ENCODE results near the gene P2RY6. TPM values are rescaled to one million over a fixed set of nuclear protein-coding genes. Genes with fewer than 3 reads are reported as not detected.

P2RY6 gene
- total and polyA plus RNA-seq, 2 experiments from 2014 or later = 2.6 to 8.9 TPM

DNA sequence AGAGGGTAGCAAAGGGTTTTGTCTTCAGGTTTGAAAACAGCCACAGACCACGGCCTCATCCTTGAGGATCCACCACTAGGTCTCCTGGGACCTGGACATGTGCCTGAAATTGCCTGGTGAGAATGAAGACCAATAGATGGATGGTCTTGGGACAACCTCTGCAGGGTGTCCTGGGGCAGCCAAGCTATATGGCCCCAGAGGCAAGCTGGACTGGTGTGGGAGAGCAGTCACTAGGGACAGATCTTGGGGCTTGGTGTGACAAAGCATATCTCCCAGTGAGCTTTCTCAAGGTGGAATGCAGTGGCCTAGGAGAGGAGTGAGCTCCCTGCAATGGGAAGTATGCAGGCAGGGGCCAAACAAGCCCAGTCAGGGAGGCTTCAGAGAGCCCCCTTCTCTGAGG lies 13.6 kb downstream of the P2RY6 start:
- H3K79me2 ChIP-seq = no peaks in the 10 kb centered on the region
- no peak for DNase-seq (ENCODE audit: low spot score)
- H3K4me2 ChIP-seq = no peak overlapping the region
- no peaks in the 10 kb centered on the region for H3K36me3 ChIP-seq (replicated peaks; ENCODE audit: insufficient read depth, low read depth)
- no peaks in the 10 kb centered on the region for H3K27me3 ChIP-seq
- TF ChIP-seq, protein P1, sequence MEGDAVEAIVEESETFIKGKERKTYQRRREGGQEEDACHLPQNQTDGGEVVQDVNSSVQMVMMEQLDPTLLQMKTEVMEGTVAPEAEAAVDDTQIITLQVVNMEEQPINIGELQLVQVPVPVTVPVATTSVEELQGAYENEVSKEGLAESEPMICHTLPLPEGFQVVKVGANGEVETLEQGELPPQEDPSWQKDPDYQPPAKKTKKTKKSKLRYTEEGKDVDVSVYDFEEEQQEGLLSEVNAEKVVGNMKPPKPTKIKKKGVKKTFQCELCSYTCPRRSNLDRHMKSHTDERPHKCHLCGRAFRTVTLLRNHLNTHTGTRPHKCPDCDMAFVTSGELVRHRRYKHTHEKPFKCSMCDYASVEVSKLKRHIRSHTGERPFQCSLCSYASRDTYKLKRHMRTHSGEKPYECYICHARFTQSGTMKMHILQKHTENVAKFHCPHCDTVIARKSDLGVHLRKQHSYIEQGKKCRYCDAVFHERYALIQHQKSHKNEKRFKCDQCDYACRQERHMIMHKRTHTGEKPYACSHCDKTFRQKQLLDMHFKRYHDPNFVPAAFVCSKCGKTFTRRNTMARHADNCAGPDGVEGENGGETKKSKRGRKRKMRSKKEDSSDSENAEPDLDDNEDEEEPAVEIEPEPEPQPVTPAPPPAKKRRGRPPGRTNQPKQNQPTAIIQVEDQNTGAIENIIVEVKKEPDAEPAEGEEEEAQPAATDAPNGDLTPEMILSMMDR (IDR thresholded peaks at IDR 0.05; ENCODE audit: poor library complexity) = no peak
- TF ChIP-seq EZH2 (IDR thresholded peaks at IDR 0.05; ENCODE audit: borderline replicate concordance) (no peak), EZH2phosphoT487 (IDR thresholded peaks at IDR 0.05; ENCODE audit: low read depth, severe bottlenecking, unreplicated experiment) (no peak)
- 100% methylated on average over 1 of the region's 1 CpG for WGBS (ENCODE audit: low lambda C conversion rate, missing lambda C conversion rate)
- H4K20me1 ChIP-seq (ENCODE audit: insufficient read depth, poor library complexity, severe bottlenecking) = no peaks in the 10 kb centered on the region
- no peaks in the 10 kb centered on the region for H3K9me2 ChIP-seq (replicated peaks; ENCODE audit: insufficient read depth)
- no peak overlapping the region for H3K27ac ChIP-seq
- H2AFZ ChIP-seq = no peak overlapping the region
- no peak overlapping the region for H3K4me3 ChIP-seq
- H3K4me1 ChIP-seq (ENCODE audit: insufficient read depth) = peaks cover 13% of the 10 kb centered on the region
- H3K9me3 ChIP-seq (ENCODE audit: low read depth) = no peaks in the 10 kb centered on the region

DNA sequence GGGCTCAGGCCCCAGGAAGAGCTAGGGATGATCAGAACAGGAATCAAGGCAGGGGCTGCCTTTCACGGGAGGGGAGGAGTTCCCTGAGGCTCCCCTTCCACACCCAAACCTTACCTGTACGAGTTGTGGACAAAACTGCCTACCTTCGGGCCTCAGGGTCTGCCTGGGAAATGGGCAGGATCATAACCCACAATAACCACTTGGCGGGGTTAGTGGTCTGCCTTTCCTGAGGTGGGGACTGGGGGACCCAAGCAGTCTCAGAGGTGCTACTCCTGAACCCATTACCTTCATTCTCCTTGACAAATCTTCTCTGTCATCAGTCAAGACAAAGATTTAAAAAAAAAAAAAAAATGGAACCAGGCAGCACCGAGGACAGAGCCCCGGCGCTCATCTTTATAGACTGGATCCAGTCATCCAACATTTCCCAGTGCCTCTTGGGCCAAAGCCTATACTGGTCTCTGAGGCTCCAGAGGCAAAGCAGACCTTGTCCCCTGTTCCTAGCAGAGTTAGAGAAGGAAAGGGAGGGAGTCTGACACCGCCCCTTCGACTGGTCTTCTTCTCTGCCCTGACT lies 14.2 kb downstream of the P2RY6 start:
- Histone ChIP-seq H3K4me1 (ENCODE audit: insufficient read depth) (peaks cover 13% of the 10 kb centered on the region), H3K9me3 (ENCODE audit: low read depth) (no peaks in the 10 kb centered on the region), H4K20me1 (ENCODE audit: insufficient read depth, poor library complexity, severe bottlenecking) (no peaks in the 10 kb centered on the region), H2AFZ (no peak overlapping the region), H3K27ac (no peak overlapping the region), H3K36me3 (replicated peaks; ENCODE audit: insufficient read depth, low read depth) (no peaks in the 10 kb centered on the region), H3K9me2 (replicated peaks; ENCODE audit: insufficient read depth) (no peaks in the 10 kb centered on the region), H3K4me2 (no peak overlapping the region), H3K79me2 (no peaks in the 10 kb centered on the region), H3K4me3 (no peak overlapping the region), H3K27me3 (no peaks in the 10 kb centered on the region)
- no peak for TF ChIP-seq EZH2phosphoT487 (IDR thresholded peaks at IDR 0.05; ENCODE audit: low read depth, severe bottlenecking, unreplicated experiment)
- TF ChIP-seq, protein P1 (IDR thresholded peaks at IDR 0.05; ENCODE audit: poor library complexity) = no peak
- 80% methylated on average over 9 of the region's 9 CpGs for WGBS (ENCODE audit: low lambda C conversion rate, missing lambda C conversion rate)
- no peak for DNase-seq (ENCODE audit: low spot score)

DNA sequence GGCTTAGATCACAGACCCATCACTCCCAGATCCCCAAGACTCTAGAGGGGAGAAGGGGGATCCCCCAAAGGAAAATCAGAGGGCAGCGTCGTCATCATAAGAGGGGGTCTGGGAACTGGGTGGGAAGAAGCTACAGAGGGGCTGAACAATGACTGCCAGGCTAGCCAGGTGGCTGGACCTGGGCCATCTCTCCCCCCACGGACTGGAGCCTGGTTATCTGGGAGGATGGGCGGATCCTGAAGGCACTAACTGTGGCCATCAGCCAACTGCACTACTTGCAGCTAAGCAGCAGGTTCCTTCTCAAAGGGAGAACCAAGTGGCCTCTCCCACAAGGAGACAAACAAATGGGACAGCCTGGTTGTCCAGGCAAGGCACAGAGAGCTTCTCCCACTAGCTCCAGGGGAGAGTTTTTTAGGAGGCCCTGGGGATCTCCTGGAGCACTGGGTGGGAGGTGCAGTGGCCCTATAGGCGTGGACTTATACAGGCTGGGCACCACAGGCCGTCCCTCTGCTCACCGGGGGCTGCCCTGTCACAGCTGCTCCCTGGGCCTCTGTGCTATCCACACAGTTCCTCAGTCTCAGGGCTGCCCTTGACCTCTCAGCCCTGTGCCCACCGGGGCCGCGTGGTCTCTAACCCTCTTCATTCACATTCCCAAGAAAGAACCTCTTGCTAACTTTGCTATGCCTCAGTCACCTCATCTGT lies 15.4 kb downstream of the P2RY6 start:
- no peak overlapping the region for H3K4me3 ChIP-seq
- DNase-seq (ENCODE audit: low spot score) = no peak
- no peaks in the 10 kb centered on the region for H3K9me2 ChIP-seq (replicated peaks; ENCODE audit: insufficient read depth)
- peaks cover 13% of the 10 kb centered on the region for H3K4me1 ChIP-seq (ENCODE audit: insufficient read depth)
- no peaks in the 10 kb centered on the region for H4K20me1 ChIP-seq (ENCODE audit: insufficient read depth, poor library complexity, severe bottlenecking)
- no peak overlapping the region for H3K4me2 ChIP-seq
- TF ChIP-seq EZH2 (IDR thresholded peaks at IDR 0.05; ENCODE audit: borderline replicate concordance) (no peak), EZH2phosphoT487 (IDR thresholded peaks at IDR 0.05; ENCODE audit: low read depth, severe bottlenecking, unreplicated experiment) (no peak)
- TF ChIP-seq, protein P1 (IDR thresholded peaks at IDR 0.05; ENCODE audit: poor library complexity) = no peak
- H3K36me3 ChIP-seq (replicated peaks; ENCODE audit: insufficient read depth, low read depth) = no peaks in the 10 kb centered on the region
- no peaks in the 10 kb centered on the region for H3K79me2 ChIP-seq
- no peak overlapping the region for H2AFZ ChIP-seq
- 82% methylated on average over 10 of the region's 10 CpGs for WGBS (ENCODE audit: low lambda C conversion rate, missing lambda C conversion rate)
- H3K27ac ChIP-seq = no peak overlapping the region
- no peaks in the 10 kb centered on the region for H3K27me3 ChIP-seq
- H3K9me3 ChIP-seq (ENCODE audit: low read depth) = no peaks in the 10 kb centered on the region
